Psoas muscle (tissue), 8 donors: ENCODE measurements around the gene XXYLT1. TPM values are rescaled to one million over a fixed set of nuclear protein-coding genes. Genes with fewer than 3 reads are reported as not detected.
A peak's percentile ranks its signal among the peaks of the same experiment; 100 is the strongest.

Source experiments
- ATAC-seq, 4 donors: fragments of 200-7000 bp; cut with Tn5 transposase; one replicate each; pipeline ENCODE4 v1.9.1; 2020; ENCODE audit warnings: moderate library complexity in 3 of 4, mild to moderate bottlenecking in 2 of 4
- DNase-seq, 2 donors: peaks; one replicate each; pipeline ENCODE4 v3.0.0-alpha.2; 2020
- H3K27ac ChIP-seq: fragments of 200-600 bp; one replicate; pipeline ENCODE4 v1.8.0; 2022
- H3K27me3 ChIP-seq, 3 donors: fragments of 200-600 bp in 1 of 3; one replicate each; pipeline versions ENCODE4 v1.6.1 to v1.8.0; 2013 to 2022; ENCODE audit warnings: low read length in 2 of 3, mild to moderate bottlenecking in 2 of 3, moderate library complexity in 1 of 3; ENCODE audit not compliant: insufficient read depth in 3 of 3
- H3K36me3 ChIP-seq, 2 donors: fragments of 200-600 bp in 1 of 2; one replicate each; pipeline versions ENCODE4 v1.6.1 to v1.8.0; 2013 to 2022; ENCODE audit warnings: low read depth in 1 of 2, mild to moderate bottlenecking in 1 of 2, moderate library complexity in 1 of 2; ENCODE audit not compliant: insufficient read depth in 1 of 2
- H3K4me1 ChIP-seq: fragments of 200-600 bp; one replicate; pipeline ENCODE4 v1.8.0; 2022
- H3K4me3 ChIP-seq: fragments of 200-600 bp; one replicate; pipeline ENCODE4 v1.8.0; 2022; ENCODE audit warnings: mild to moderate bottlenecking
- H3K9me3 ChIP-seq: fragments of 200-600 bp; one replicate; pipeline ENCODE4 v1.8.0; 2022
- CTCF ChIP-seq: fragments of 200-600 bp; IDR thresholded peaks from one replicate; pipeline ENCODE4 v1.8.0; 2022; ENCODE audit warnings: antibody characterized with exemption
- WGBS, 3 donors: extraction: QIAGEN DNeasy Blood & Tissue Kit; methylation state at CpG; one replicate each; pipeline versions ENCODE4 v1.1.6 to v1.1.7; 2013; 5-methylcytosine and 5-hydroxymethylcytosine counted together
- intact Hi-C, 2 donors: fragments of 100-400 bp; cut with DNase I; formaldehyde crosslinking; loops; one replicate each; pipeline versions ENCODE4 v1.11.0 to v1.14.2; 2022
- polyA plus RNA-seq, 3 donors: library from polyadenylated mRNA; stranded (reverse); fragments of 200-250 nt; gene quantifications; one replicate each; pipeline ENCODE4 v1.2.3, GENCODE V29; 2013
- total RNA-seq, 4 donors: library from RNA; stranded (reverse); fragmentation: NEBNext Ultra II Directional in 2 of 4; extraction: Animal tissue kit (Norgen Biotek cat#: 25700) in 2 of 4; gene quantifications; one replicate each; pipeline versions ENCODE4 v1.2.1 to v1.2.4, GENCODE V29; 2021 to 2023
- donor health status: healthy with polysubstance abuse.
- donor health status: DM: no; HTN: no; CAD: no; lungs with moderate emphysema.
- donor health status: Bipolar disorder and iron deficiency.
- donor health status: healthy.
- donor health status: DM: yes; HTN: yes; CAD: no.
- donor health status: DM: no; HTN: no; CAD: no.
- donor health status: DM: no; HTN: no; CAD: no.
- donor health status: DM: yes; HTN: yes; CAD: no.

XXYLT1 gene
- total and polyA plus RNA-seq, 7 donors = 0.86 to 3.5 (median 1.8) TPM

- DNase-seq (peak; percentile 82 to 89), ATAC-seq (peak; percentile 68 to 85 (median 83))
- 15 to 21% (median 16%) methylated on average over 16 of the region's 16 CpGs for WGBS, 3 donors
- Histone ChIP-seq H3K9me3 (no peaks in the 10 kb centered on the region), H3K27ac (peak overlapping the region; percentile 77), H3K4me3 (peak overlapping the region; percentile 47), H3K27me3 (no peaks in the 10 kb centered on the region), H3K36me3 (no peaks in the 10 kb centered on the region), H3K4me1 (peaks cover 25% of the 10 kb centered on the region)
- intact Hi-C loops = loop anchor here (5.0 to 10.0 kb wide), 3 partner anchors 100 to 473 kb away; no protein-coding TSS in a partner anchor
- TF ChIP-seq CTCF = no peak
These were observed 116.0 kb downstream of the XXYLT1 start for GRCh38 chr3:195154793-195155535.

GRCh38 chr3:195154111-195154791 is 116.7 kb downstream of the XXYLT1 start:
- no peak for TF ChIP-seq CTCF
- peak in 1 of 4 donors; percentile 25 for ATAC-seq
- Histone ChIP-seq H3K4me1 (peaks cover 21% of the 10 kb centered on the region), H3K27ac (peak overlapping the region; percentile 77), H3K27me3 (no peaks in the 10 kb centered on the region), H3K9me3 (no peaks in the 10 kb centered on the region), H3K4me3 (no peak overlapping the region), H3K36me3 (no peaks in the 10 kb centered on the region)
- WGBS, 3 donors = 69 to 73% (median 70%) methylated on average over 16 of the region's 16 CpGs
- no peak for DNase-seq
- intact Hi-C loops = loop anchor here in 1 of 2 donors (5.0 to 10.0 kb wide), 2 partner anchors 101 to 472 kb away; no protein-coding TSS in a partner anchor

- Histone ChIP-seq H3K27ac (peak overlapping the region; percentile 77), H3K9me3 (no peaks in the 10 kb centered on the region), H3K36me3 (no peaks in the 10 kb centered on the region), H3K4me3 (no peak overlapping the region), H3K4me1 (peaks cover 21% of the 10 kb centered on the region), H3K27me3 (no peaks in the 10 kb centered on the region)
- 54 to 70% (median 60%) methylated on average over 8 of the region's 8 CpGs for WGBS, 3 donors
- DNase-seq (no peak), ATAC-seq (no peak)
- TF ChIP-seq CTCF = no peak
- intact Hi-C loops = loop anchor here in 1 of 2 donors (5.0 to 10.0 kb wide), 2 partner anchors 101 to 471 kb away; no protein-coding TSS in a partner anchor
These were observed 117.3 kb downstream of the XXYLT1 start for GRCh38 chr3:195153653-195154052.

GRCh38 chr3:195153130-195153529 is 117.8 kb downstream of the XXYLT1 start:
- intact Hi-C loops = loop anchor here in 1 of 2 donors (5.0 to 10.0 kb wide), 2 partner anchors 102 to 471 kb away; no protein-coding TSS in a partner anchor
- Histone ChIP-seq H3K27me3 (no peaks in the 10 kb centered on the region), H3K4me3 (no peak overlapping the region), H3K9me3 (no peaks in the 10 kb centered on the region), H3K4me1 (peaks cover 24% of the 10 kb centered on the region), H3K27ac (peak overlapping the region; percentile 51), H3K36me3 (no peaks in the 10 kb centered on the region)
- ATAC-seq (no peak), DNase-seq (peak in 1 of 2 donors; percentile 36)
- 51 to 60% (median 54%) methylated on average over 7 of the region's 7 CpGs for WGBS, 3 donors
- no peak for TF ChIP-seq CTCF
